ENCODE measurements around the gene WDR93.
A peak's percentile ranks its signal among the peaks of the same experiment; 100 is the strongest.

The WDR93 gene

DNA sequence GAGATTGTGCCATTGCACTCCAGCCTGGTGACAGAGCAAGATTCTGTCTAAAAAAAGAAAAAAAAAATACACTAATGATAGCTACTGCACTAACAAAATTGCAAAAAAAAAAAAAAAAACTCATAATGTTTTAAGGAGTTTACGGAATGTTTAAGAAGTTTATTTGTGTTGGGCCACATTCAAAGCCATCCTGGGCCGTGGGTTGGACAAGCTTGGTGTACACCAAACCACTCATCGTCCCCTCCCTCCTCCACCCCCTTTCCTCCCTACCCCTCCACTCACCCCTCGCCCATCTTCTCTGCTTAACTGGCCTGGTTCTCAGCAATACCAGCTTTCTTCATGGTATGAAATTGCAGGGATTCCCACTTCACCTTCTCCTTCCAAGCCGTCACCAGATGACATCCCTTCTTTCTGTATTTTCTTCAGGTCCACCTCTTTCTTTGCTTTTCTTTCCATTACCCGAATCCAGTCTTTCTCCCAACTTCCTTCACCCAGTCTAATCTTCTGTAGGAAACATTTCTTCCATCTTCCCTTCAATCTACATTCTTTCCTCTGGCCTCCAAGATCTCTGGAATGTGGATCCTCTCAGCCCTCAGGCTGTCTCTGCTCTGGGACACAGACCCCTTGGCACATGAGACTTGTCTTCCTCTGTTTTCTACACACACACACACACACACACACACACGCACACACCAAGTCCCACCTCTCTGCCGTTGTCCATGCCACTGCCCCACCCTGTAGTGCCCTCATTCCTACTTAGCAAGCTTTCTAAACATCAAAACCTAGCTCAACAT is 63.9 kb downstream of the WDR93 start:
- no peaks in the 10 kb centered on the region for H3K36me3 Mint-ChIP-seq
- peaks cover 4% of the 10 kb centered on the region for H3K4me1 Mint-ChIP-seq
- H3K4me3 Mint-ChIP-seq: peak overlapping the region; percentile 6
- no peaks in the 10 kb centered on the region for H3K9me3 Mint-ChIP-seq
- no peak overlapping the region for H3K27ac Mint-ChIP-seq
- CTCF ChIA-PET: interaction anchor here (0.6 to 1.2 kb wide), 3 partner anchors 34 to 145 kb away, joined by 3 read pairs; no protein-coding TSS in a partner anchor
- peaks cover 71% of the 10 kb centered on the region for H3K27me3 Mint-ChIP-seq
- DNase-seq: no peak

DNA sequence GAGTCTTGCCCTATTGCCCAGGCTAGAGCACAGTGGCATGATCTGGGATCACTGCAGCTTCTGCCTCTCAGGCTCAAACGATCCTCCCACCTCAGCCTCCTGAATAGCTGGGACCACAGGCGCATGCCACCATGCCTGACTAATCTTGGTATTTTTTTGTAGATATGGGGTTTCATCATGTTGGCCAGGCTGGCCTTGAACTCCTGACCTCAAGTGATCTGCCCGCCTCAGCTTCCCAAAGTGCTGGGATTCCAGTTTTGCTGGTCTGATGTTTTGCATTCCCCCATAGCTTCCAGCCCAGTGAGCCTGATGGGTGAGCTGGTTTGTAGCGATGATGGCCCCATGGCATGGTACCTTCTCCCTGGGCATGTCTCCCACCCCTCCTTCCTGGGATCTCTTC is 65.1 kb downstream of the WDR93 start:
- DNase-seq: no peak
- H3K27me3 Mint-ChIP-seq: peaks cover 73% of the 10 kb centered on the region
- no peak overlapping the region for H3K27ac Mint-ChIP-seq
- H3K36me3 Mint-ChIP-seq: no peaks in the 10 kb centered on the region
- CTCF ChIA-PET: interaction anchor here (1.2 kb wide), 1 partner anchor 119 kb away, joined by 3 read pairs; no protein-coding TSS in a partner anchor
- H3K4me1 Mint-ChIP-seq: no peaks in the 10 kb centered on the region
- no peak overlapping the region for H3K4me3 Mint-ChIP-seq
- H3K9me3 Mint-ChIP-seq: no peaks in the 10 kb centered on the region

DNA sequence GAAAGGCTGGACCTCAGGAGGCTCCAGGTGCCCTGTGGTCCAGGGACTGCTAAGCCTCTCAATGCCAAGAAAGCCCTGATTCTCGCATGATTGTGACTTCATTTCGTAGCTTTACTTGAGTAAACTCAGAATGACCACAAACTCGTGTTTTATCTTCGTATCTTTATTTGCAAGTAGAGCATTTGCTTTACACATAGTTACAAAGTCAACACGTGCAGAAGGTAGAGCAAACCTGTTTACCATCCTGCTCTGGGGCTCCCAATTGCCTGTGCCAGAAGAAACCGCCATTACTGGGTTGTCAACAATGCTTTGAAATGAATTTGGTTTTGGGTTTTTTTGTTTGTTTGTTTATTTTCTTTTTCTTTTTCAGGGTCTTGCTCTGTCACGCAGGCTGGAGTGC is 66.3 kb downstream of the WDR93 start:
- CTCF ChIA-PET: no interaction called here
- Mint-ChIP-seq H3K27me3 (peaks cover 72% of the 10 kb centered on the region), H3K36me3 (no peaks in the 10 kb centered on the region), H3K4me1 (no peaks in the 10 kb centered on the region), H3K27ac (no peak overlapping the region), H3K4me3 (no peak overlapping the region), H3K9me3 (no peaks in the 10 kb centered on the region)
- no peak for DNase-seq

DNA sequence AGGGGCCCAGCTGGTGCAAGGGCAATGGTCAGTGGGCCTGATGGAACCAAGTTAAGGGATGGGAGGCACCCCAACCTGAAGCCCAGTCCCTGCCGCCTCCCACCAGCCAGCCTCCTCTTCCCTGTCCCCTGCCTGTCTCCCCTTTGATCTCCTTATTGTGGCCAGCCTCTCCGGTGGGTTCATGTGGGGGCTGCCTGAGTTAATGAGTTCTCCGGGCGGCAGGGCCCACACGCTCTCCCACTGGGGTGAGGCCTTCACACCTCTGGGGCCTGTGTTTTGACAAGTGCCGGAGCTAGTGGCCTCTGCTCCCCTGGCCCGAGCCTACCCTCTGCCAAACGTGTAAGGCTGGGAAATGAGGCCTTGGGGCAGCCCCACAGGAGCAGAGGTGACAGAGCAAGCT is 67.7 kb downstream of the WDR93 start:
- Mint-ChIP-seq H3K9me3 (no peaks in the 10 kb centered on the region), H3K36me3 (no peaks in the 10 kb centered on the region), H3K27ac (no peak overlapping the region), H3K4me3 (no peak overlapping the region), H3K4me1 (no peaks in the 10 kb centered on the region), H3K27me3 (peaks cover 61% of the 10 kb centered on the region)
- no peak for DNase-seq
- CTCF ChIA-PET: interaction anchor here (1.3 to 6.2 kb wide), 3 partner anchors 117 to 313 kb away, joined by 3 to 120 read pairs (median 49); no protein-coding TSS in a partner anchor

DNA sequence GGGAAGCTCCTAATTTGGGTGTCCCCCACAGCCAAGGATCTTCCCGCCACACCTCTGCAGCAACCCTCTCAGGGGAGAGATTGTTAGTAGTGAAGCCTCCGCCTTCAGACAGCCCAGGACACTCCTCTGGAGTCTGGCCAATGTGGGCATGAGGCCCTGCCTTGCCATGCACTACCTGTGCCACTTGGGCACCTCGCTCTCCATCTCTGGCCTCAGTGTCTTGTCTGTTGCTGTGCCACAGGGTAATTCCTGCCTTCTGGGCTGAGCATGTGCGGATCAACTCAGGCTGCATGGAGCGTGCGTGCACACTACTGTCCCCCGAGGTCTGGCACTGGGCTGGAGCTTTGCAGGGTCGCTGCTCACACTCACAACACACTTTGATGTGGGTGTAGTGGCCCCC is 68.4 kb downstream of the WDR93 start:
- CTCF ChIA-PET: interaction anchor here (1.3 to 6.2 kb wide), 3 partner anchors 117 to 313 kb away, joined by 3 to 120 read pairs (median 49); no protein-coding TSS in a partner anchor
- no peaks in the 10 kb centered on the region for H3K9me3 Mint-ChIP-seq
- no peak for DNase-seq
- H3K36me3 Mint-ChIP-seq: no peaks in the 10 kb centered on the region
- no peak overlapping the region for H3K4me3 Mint-ChIP-seq
- peaks cover 54% of the 10 kb centered on the region for H3K27me3 Mint-ChIP-seq
- H3K4me1 Mint-ChIP-seq: no peaks in the 10 kb centered on the region
- H3K27ac Mint-ChIP-seq: no peak overlapping the region

DNA sequence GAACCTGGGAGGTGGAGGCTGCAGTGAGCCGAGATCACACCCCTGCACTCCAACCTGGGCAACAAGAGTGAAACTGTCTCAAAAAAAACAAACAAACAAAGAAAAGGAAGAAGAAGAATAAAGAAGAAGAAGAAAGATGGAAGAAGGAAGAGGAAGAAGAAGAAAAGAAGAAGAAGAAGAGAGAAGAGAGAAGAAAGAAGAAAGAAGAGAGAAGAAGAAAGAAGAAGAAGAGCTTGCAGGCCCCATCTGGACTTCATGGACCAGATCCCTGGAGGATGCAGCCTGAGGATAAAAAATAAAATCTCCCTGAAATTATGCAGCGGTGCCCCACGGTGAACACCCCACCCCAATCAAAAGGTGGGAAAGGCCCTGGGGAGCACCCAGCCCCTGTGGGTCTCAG is 69.2 kb downstream of the WDR93 start:
- Mint-ChIP-seq H3K9me3 (no peaks in the 10 kb centered on the region), H3K27ac (no peak overlapping the region), H3K4me1 (no peaks in the 10 kb centered on the region), H3K4me3 (no peak overlapping the region), H3K27me3 (peaks cover 45% of the 10 kb centered on the region), H3K36me3 (no peaks in the 10 kb centered on the region)
- DNase-seq: no peak
- CTCF ChIA-PET: interaction anchor here (0.7 to 6.2 kb wide), 9 partner anchors 13 to 457 kb away, joined by 3 to 120 read pairs (median 4); partner anchors contain the start of gene AP3S2

DNA sequence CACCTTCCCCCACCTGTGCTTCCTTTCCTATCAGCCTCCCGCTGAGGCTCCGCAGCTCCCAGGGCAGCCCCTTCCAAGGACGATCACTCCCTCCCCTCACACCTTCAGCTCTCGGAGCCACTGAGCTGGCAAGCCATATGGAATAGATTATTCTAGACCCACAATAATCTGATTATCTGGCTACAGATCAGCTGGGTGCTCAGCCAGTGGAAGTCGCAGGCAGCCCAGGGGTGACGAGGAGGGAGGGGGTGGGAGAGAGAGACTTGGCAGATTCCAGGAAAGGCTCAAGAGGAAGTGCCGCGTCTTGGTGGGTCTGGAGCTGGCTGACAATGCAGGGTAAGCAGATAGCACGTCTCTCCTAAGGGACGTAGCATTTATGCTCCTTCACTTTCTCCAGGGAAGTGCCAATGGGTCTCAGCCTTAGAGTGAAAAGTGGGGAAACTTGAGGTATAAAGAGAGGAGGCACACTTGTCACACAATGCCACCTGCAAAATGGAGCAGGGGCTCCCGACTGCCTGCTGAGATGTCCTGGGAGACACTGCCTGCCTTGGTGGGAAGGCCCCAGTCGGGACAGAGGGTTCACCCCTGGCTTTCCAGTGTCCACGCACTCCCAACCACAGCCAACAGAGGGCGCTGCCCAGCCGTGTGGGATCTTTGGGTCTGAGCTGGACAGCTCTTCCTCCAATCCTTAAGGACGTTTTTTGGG is 69.8 kb downstream of the WDR93 start:
- Mint-ChIP-seq H3K27me3 (peaks cover 42% of the 10 kb centered on the region), H3K4me1 (no peaks in the 10 kb centered on the region), H3K4me3 (no peak overlapping the region), H3K27ac (no peak overlapping the region), H3K36me3 (no peaks in the 10 kb centered on the region), H3K9me3 (no peaks in the 10 kb centered on the region)
- CTCF ChIA-PET: interaction anchor here (0.6 to 6.2 kb wide), 27 partner anchors 8 to 456 kb away, joined by 3 to 120 read pairs (median 4); partner anchors contain the start of genes AP3S2 and MESP1
- DNase-seq: peak; percentile 79

DNA sequence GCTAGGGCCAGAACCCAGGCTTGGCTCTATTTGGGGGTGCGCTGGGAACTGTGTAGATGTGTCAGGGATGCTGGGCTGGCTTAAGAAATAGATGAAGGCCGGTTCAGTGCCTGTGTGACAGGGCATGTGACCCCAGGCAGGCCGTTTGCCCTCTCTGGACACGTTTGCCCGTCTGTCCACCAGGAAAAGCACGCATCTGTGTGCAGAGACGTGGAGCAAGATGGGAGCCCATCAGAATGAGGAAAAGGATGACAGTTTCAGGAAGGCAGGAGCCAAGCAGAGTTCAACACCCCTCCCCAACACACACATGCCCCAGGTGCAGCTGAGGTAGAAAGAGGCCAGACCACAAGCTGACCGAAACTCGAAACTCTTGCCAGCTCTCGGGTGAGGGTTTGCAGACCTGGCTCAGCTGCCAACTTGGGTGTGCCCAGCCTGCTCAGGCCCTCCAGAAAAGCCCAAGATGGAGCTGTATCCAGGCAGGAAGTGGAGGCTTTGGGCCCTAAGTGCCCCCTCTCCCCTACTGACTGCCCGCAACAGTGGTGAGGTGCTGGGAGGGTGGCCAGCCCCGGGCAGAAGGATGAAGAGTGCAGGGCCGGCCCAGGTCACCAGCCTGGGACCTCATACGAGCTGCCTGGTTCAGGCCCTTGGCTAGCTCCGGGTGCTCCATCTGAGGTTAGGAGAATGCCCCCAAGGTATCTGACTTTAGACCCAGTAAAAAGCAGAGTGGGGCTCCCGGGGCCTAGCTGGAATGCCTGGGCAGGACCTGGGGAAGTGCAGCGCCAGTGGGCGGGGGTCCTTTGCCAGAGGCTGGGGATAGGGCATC is 70.6 kb downstream of the WDR93 start:
- H3K4me1 Mint-ChIP-seq: no peaks in the 10 kb centered on the region
- no peak overlapping the region for H3K27ac Mint-ChIP-seq
- peak; percentile 7 for DNase-seq
- peaks cover 38% of the 10 kb centered on the region for H3K27me3 Mint-ChIP-seq
- no peaks in the 10 kb centered on the region for H3K36me3 Mint-ChIP-seq
- no peak overlapping the region for H3K4me3 Mint-ChIP-seq
- no peaks in the 10 kb centered on the region for H3K9me3 Mint-ChIP-seq
- CTCF ChIA-PET: interaction anchor here (0.6 to 6.2 kb wide), 27 partner anchors 8 to 323 kb away, joined by 3 to 120 read pairs (median 4); partner anchors contain the start of genes AP3S2 and MESP1

DNA sequence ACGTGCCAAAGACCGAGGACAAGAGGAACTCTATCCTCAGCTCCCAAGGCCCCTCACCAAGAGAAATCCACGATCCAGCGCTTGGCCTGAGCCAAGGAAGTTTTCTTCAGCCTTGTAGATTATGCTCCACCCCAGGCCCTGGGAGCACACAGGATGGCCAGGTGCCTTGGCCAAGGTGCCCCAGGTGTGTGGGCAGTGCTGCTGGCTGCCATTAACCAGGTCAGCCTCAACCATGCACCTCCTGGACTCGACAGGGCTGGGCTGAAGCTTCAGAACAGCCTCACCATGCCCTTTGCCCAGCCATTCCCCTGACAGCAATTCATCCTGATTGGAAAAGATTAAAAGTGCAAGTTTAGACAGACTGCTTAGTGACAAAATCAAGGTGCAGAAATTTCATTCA is 71.3 kb downstream of the WDR93 start:
- H3K4me3 Mint-ChIP-seq: no peak overlapping the region
- H3K4me1 Mint-ChIP-seq: no peaks in the 10 kb centered on the region
- H3K27ac Mint-ChIP-seq: no peak overlapping the region
- DNase-seq: no peak
- H3K36me3 Mint-ChIP-seq: no peaks in the 10 kb centered on the region
- CTCF ChIA-PET: interaction anchor here (0.8 to 6.2 kb wide), 16 partner anchors 9 to 322 kb away, joined by 3 to 120 read pairs (median 6); partner anchors contain the start of gene AP3S2
- H3K27me3 Mint-ChIP-seq: peaks cover 37% of the 10 kb centered on the region
- no peaks in the 10 kb centered on the region for H3K9me3 Mint-ChIP-seq

DNA sequence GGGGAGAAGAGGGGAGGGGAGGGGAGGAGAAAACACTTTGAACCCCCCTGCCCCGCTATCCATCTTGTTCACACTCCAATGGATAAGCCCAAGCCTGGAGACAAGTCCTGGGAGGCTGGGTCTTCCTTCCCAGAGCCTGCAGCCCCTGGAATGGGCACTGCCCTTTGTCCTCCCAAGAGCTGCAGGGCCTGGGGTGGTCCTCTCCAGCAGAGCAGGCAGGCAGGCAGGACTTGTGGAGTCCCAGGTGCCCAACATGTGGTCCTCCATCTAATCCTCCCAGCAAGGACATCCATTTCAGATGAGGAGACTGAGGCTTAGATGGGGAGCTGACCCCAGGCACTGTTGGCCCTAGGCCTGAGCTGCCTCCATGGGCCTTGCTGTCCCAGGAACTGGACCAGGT is 75.1 kb downstream of the WDR93 start:
- Mint-ChIP-seq H3K4me1 (no peaks in the 10 kb centered on the region), H3K4me3 (no peak overlapping the region), H3K9me3 (no peaks in the 10 kb centered on the region), H3K36me3 (no peaks in the 10 kb centered on the region), H3K27ac (no peak overlapping the region), H3K27me3 (peaks cover 13% of the 10 kb centered on the region)
- DNase-seq: no peak
- CTCF ChIA-PET: interaction anchor here (1.1 kb wide), 1 partner anchor 109 kb away, joined by 4 read pairs; no protein-coding TSS in a partner anchor

DNA sequence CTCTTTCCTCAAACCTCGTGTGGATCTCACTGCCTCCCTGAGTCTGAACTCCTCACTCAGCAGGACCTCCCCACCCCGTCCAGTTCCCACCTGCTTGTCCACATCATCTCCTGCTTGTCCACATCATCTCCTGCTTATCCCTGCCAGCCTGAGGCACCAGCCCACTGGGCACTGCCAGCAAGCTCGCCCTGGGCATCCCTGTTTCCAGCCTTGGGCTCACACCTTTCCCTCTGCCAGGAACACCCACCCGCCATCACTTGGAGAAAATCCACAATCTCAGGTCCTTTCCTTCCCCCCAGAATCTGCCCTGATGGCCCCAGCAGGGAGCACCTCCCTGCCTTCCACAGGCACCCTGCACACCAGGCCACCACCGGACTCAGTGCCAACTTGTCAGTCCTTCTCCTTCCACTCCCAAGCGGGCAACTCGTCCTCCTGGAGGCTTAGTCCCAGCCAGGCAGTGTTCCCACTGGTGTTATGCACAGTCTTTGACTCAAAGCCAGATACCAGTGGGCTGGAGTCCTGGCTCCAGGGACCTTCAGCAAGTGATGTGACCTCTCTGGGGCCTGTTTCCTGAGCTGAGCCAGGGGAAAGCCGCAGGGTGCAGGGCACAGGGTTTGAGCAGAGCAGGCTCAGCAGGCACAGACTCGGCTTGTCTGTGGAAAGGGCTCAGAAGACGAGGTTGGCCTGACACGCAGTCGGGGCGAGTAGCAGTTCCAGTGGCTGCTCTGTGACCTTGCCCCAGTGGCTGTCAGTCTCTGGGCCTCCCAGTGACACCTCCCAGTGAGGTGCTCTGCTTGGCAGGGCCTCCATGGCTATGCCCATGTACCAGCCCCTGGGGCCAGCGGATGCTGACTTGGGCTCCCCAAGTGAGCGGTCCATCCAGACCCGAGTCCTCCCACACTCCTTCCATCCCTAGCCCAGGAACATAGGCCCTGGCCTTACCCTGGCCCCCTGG is 76.0 kb downstream of the WDR93 start:
- H3K9me3 Mint-ChIP-seq: no peaks in the 10 kb centered on the region
- H3K27me3 Mint-ChIP-seq: peaks cover 9% of the 10 kb centered on the region
- DNase-seq: no peak
- no peak overlapping the region for H3K4me3 Mint-ChIP-seq
- CTCF ChIA-PET: interaction anchor here (1.1 to 1.8 kb wide), 2 partner anchors 108 kb away, joined by 4 to 10 read pairs; no protein-coding TSS in a partner anchor
- no peak overlapping the region for H3K27ac Mint-ChIP-seq
- no peaks in the 10 kb centered on the region for H3K36me3 Mint-ChIP-seq
- no peaks in the 10 kb centered on the region for H3K4me1 Mint-ChIP-seq

DNA sequence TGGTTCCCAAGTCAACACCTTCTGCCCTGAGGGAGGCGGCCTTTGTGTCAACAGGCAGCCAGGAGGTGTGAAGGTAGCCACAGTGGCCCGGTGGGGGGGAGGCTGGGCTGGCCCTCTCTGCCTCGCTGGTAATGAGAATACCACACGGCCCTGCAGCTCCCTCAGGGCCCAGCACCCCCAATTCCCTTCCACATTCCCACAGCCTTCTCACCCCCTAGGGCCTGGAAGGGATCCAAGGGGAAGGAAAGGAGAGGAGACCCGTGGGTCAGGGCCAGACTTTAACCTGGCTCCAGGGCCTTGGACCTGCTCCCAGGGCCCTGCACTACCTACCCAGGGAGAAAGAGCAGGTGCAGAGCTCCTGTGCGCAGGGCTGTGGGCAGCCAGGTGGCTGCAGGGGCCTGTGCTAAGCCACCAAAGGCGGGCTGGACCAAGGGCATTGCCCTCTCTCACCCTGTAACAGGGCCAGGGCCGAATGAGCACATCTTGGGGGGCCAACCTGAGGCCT is 76.9 kb downstream of the WDR93 start:
- Mint-ChIP-seq H3K36me3 (no peaks in the 10 kb centered on the region), H3K27ac (no peak overlapping the region), H3K4me1 (no peaks in the 10 kb centered on the region), H3K27me3 (peaks cover 9% of the 10 kb centered on the region), H3K4me3 (no peak overlapping the region), H3K9me3 (no peaks in the 10 kb centered on the region)
- CTCF ChIA-PET: interaction anchor here (1.3 to 1.8 kb wide), 2 partner anchors 27 to 107 kb away, joined by 4 to 10 read pairs; no protein-coding TSS in a partner anchor
- DNase-seq: no peak

Data from activated naive CD4-positive, alpha-beta T cell treated with anti-CD3 and anti-CD28 coated beads, Interleukin-2, amount 10 ng/mL, durations not matched to agents 7 days and 5 days (primary cell).